H9 (cell line): ENCODE measurements around the gene THSD4. TPM values are rescaled to one million over a fixed set of nuclear protein-coding genes. Genes with fewer than 3 reads are reported as not detected.

Source experiments
- DNase-seq: peaks from one replicate; pipeline ENCODE4 v3.0.0-alpha.2; 2017
- H2AFZ ChIP-seq: one replicate; pipeline ENCODE4 v1.6.1; 2013; ENCODE audit warnings: mild to moderate bottlenecking, low read length, control low read depth, moderate library complexity
- H2AK5ac ChIP-seq: 2 replicates; pipeline ENCODE4 v1.6.1; 2013; ENCODE audit warnings: low read length, control low read depth, mixed read lengths; ENCODE audit not compliant: insufficient read length
- H2BK120ac ChIP-seq: one replicate; pipeline ENCODE4 v1.6.1; 2013; ENCODE audit warnings: low read depth, mild to moderate bottlenecking, low read length, control low read depth, inconsistent platforms; ENCODE audit not compliant: poor library complexity, severe bottlenecking
- H2BK12ac ChIP-seq: 2 replicates; pipeline ENCODE4 v1.6.1; 2013; ENCODE audit warnings: low read length, control low read depth, mixed read lengths, low read depth; ENCODE audit not compliant: insufficient read length
- H2BK15ac ChIP-seq: 2 replicates; pipeline ENCODE4 v1.6.1; 2013; ENCODE audit warnings: low read depth, low read length, control low read depth
- H2BK20ac ChIP-seq: one replicate; pipeline ENCODE4 v1.6.1; 2013; ENCODE audit warnings: low read depth, mild to moderate bottlenecking, low read length, control low read depth, inconsistent platforms; ENCODE audit not compliant: poor library complexity, severe bottlenecking
- H2BK5ac ChIP-seq: 2 replicates; pipeline ENCODE4 v1.6.1; 2013; ENCODE audit warnings: low read length, control low read depth, mixed read lengths; ENCODE audit not compliant: insufficient read length
- H3K14ac ChIP-seq: 2 replicates; pipeline ENCODE4 v1.6.1; 2013; ENCODE audit warnings: low read length, control low read depth; ENCODE audit not compliant: insufficient read depth
- H3K18ac ChIP-seq: 2 replicates; pipeline ENCODE4 v1.6.1; 2013; ENCODE audit warnings: low read depth, mild to moderate bottlenecking, mixed read lengths, low read length, control low read depth; ENCODE audit not compliant: insufficient read length
- H3K23ac ChIP-seq: 2 replicates; pipeline ENCODE4 v1.6.1; 2013; ENCODE audit warnings: low read length, control low read depth, mixed read lengths, low read depth; ENCODE audit not compliant: insufficient read length
- H3K23me2 ChIP-seq: 2 replicates; pipeline ENCODE4 v1.6.1; 2013; ENCODE audit warnings: low read depth, mild to moderate bottlenecking, mixed read lengths, low read length, control low read depth; ENCODE audit not compliant: insufficient read length, poor library complexity, severe bottlenecking
- H3K27ac ChIP-seq: 2 replicates; pipeline ENCODE4 v1.5.1; 2013; ENCODE audit warnings: low read length, control low read depth, mixed read lengths, low read depth; ENCODE audit not compliant: insufficient read length
- H3K27me3 ChIP-seq: 2 replicates; pipeline ENCODE4 v1.6.1; 2013; ENCODE audit warnings: low read length, control low read depth, inconsistent platforms; ENCODE audit not compliant: insufficient read depth
- H3K4ac ChIP-seq: 2 replicates; pipeline ENCODE4 v1.6.1; 2013; ENCODE audit warnings: low read depth, mild to moderate bottlenecking, control low read depth, inconsistent platforms, low read length, moderate library complexity
- H3K4me1 ChIP-seq: 2 replicates; pipeline ENCODE4 v1.6.1; 2013; ENCODE audit warnings: low read length, control low read depth, inconsistent platforms; ENCODE audit not compliant: insufficient read depth
- H3K4me2 ChIP-seq: 2 replicates; pipeline ENCODE4 v1.6.1; 2013; ENCODE audit warnings: low read length, control low read depth, mixed read lengths; ENCODE audit not compliant: insufficient read length, insufficient read depth
- H3K56ac ChIP-seq: 2 replicates; pipeline ENCODE4 v1.6.1; 2013; ENCODE audit warnings: low read depth, mild to moderate bottlenecking, mixed read lengths, low read length, control low read depth; ENCODE audit not compliant: insufficient read length
- H3K79me1 ChIP-seq: 2 replicates; pipeline ENCODE4 v1.6.1; 2013; ENCODE audit warnings: low read depth, mild to moderate bottlenecking, moderate library complexity, low read length, control low read depth, inconsistent platforms; ENCODE audit not compliant: insufficient read depth, poor library complexity, severe bottlenecking
- H3K79me2 ChIP-seq: 2 replicates; pipeline ENCODE4 v1.6.1; 2013; ENCODE audit warnings: low read length, control low read depth, inconsistent platforms; ENCODE audit not compliant: insufficient read depth
- H3K9ac ChIP-seq: 2 replicates; pipeline ENCODE4 v1.6.1; 2013; ENCODE audit warnings: low read length, control low read depth, mixed read lengths; ENCODE audit not compliant: insufficient read length; ENCODE audit errors: extremely low read depth
- H3K9me3 ChIP-seq: one replicate; pipeline ENCODE4 v1.6.1; 2013; ENCODE audit warnings: low read depth, low read length, inconsistent platforms; ENCODE audit not compliant: control insufficient read depth
- H3T11ph ChIP-seq: one replicate; pipeline ENCODE4 v1.6.1; 2013; ENCODE audit warnings: mild to moderate bottlenecking, low read length, control low read depth, inconsistent platforms
- H4K20me1 ChIP-seq: one replicate; pipeline ENCODE4 v1.6.1; 2013; ENCODE audit not compliant: control insufficient read depth, insufficient read length, insufficient read depth
- H4K5ac ChIP-seq: 2 replicates; pipeline ENCODE4 v1.6.1; 2013; ENCODE audit warnings: low read depth, mild to moderate bottlenecking, mixed read lengths, low read length, control low read depth; ENCODE audit not compliant: insufficient read length
- H4K8ac ChIP-seq: replicated peaks from 2 replicates; pipeline ENCODE4 v1.6.1; 2013; ENCODE audit warnings: low read length, control low read depth, mixed read lengths, low read depth; ENCODE audit not compliant: insufficient read length
- H4K91ac ChIP-seq: 2 replicates; pipeline ENCODE4 v1.6.1; 2013; ENCODE audit warnings: low read depth, mild to moderate bottlenecking, moderate library complexity, mixed read lengths, low read length, control low read depth; ENCODE audit not compliant: insufficient read length
- H3K27ac Mint-ChIP-seq, 3 experiments: 2 replicates in 2 of 3; 3 replicates in 1 of 3; pipeline ENCODE4 v1.8.0; 2020 to 2021; ENCODE audit warnings: mixed read lengths in 3 of 3, mild to moderate bottlenecking in 1 of 3, moderate library complexity in 1 of 3
- H3K27me3 Mint-ChIP-seq: 2 replicates; pipeline ENCODE4 v1.8.0; 2021; ENCODE audit warnings: low read depth, mild to moderate bottlenecking, moderate library complexity, mixed read lengths
- H3K36me3 Mint-ChIP-seq, 3 experiments: 2 replicates in 2 of 3; 3 replicates in 1 of 3; pipeline ENCODE4 v1.8.0; 2020 to 2021; ENCODE audit warnings: low read depth in 3 of 3, mixed read lengths in 3 of 3; ENCODE audit not compliant: insufficient read depth in 1 of 3
- H3K4me1 Mint-ChIP-seq, 2 experiments: 2 replicates each; pipeline ENCODE4 v1.8.0; 2020; ENCODE audit warnings: mixed read lengths in 2 of 2
- H3K4me3 Mint-ChIP-seq, 2 experiments: 2 replicates in 1 of 2; 3 replicates in 1 of 2; pipeline ENCODE4 v1.8.0; 2020 to 2021; ENCODE audit warnings: mild to moderate bottlenecking in 2 of 2, mixed read lengths in 2 of 2, moderate library complexity in 1 of 2
- H3K9me3 Mint-ChIP-seq, 2 experiments: 2 replicates in 1 of 2; 3 replicates in 1 of 2; pipeline ENCODE4 v1.8.0; 2020; ENCODE audit warnings: mild to moderate bottlenecking in 2 of 2, mixed read lengths in 2 of 2, moderate library complexity in 1 of 2
- CTCF ChIP-seq: fragments of 200-600 bp; sonication (generic); conservative IDR thresholded peaks from 3 replicates; pipeline ENCODE4 v1.8.0; 2021; ENCODE audit warnings: antibody characterized with exemption, mild to moderate bottlenecking
- WGBS: extraction: QIAGEN DNeasy Blood & Tissue Kit; methylation state at CpG from one replicate; pipeline ENCODE4 v1.1.7; 2013; ENCODE audit warnings: missing lambda C conversion rate, low lambda C conversion rate, mixed read lengths; ENCODE audit not compliant: insufficient read length; ENCODE audit errors: extremely low coverage; 5-methylcytosine and 5-hydroxymethylcytosine counted together
- total RNA-seq: library from RNA; stranded (reverse); gene quantifications from 2 replicates; pipeline ENCODE4 v1.2.1, GENCODE V29; 2021

Gene THSD4
- total RNA-seq, 1 experiment from 2014 or later, result 5.5 TPM

GRCh38 chr15:71489570-71489969, 374.3 kb downstream of the THSD4 start:
- DNase-seq, result no peak
- TF ChIP-seq CTCF, result no peak
- Histone ChIP-seq H3T11ph (no peak overlapping the region), H2BK120ac (no peak overlapping the region), H2BK15ac (no peak overlapping the region), H3K79me1 (no peaks in the 10 kb centered on the region), H2BK12ac (no peak overlapping the region), H3K23ac (no peak overlapping the region), H3K4me1 (no peaks in the 10 kb centered on the region), H3K23me2 (no peaks in the 10 kb centered on the region), H3K27ac (no peak overlapping the region), H3K14ac (no peak overlapping the region), H3K18ac (no peak overlapping the region), H2AK5ac (no peak overlapping the region), H2BK20ac (no peak overlapping the region), H2BK5ac (no peak overlapping the region), H3K9ac (no peak overlapping the region), H4K5ac (no peak overlapping the region), H4K20me1 (no peaks in the 10 kb centered on the region), H3K27me3 (no peaks in the 10 kb centered on the region), H4K91ac (no peak overlapping the region), H4K8ac (no peak overlapping the region), H3K4ac (no peak overlapping the region), H3K9me3 (no peaks in the 10 kb centered on the region), H3K79me2 (no peaks in the 10 kb centered on the region), H3K4me2 (no peak overlapping the region), H2AFZ (no peak overlapping the region), H3K56ac (no peak overlapping the region)
- no CpG with 5 or more reads among the region's 3 CpGs for WGBS
- peaks cover 8 to 12% of the 10 kb centered on the region in 2 experiments for H3K9me3 Mint-ChIP-seq
- no peaks in the 10 kb centered on the region for H3K27me3 Mint-ChIP-seq
- H3K36me3 Mint-ChIP-seq, result peaks cover 0 to 11% (median 0%) of the 10 kb centered on the region in 3 experiments; a peak in 2 of 7 replicates
- no peak overlapping the region for H3K4me3 Mint-ChIP-seq
- H3K27ac Mint-ChIP-seq, result no peak overlapping the region
- H3K4me1 Mint-ChIP-seq, result no peaks in the 10 kb centered on the region
